ENCODE data around the gene PHIP. TPM values are rescaled to one million over a fixed set of nuclear protein-coding genes. Genes with fewer than 3 reads are reported as not detected.
A peak's percentile ranks its signal among the peaks of the same experiment; 100 is the strongest.

PHIP gene
- total and polyA plus RNA-seq, 2 experiments from 2014 or later: 14.8 to 26.5 TPM

DNA sequence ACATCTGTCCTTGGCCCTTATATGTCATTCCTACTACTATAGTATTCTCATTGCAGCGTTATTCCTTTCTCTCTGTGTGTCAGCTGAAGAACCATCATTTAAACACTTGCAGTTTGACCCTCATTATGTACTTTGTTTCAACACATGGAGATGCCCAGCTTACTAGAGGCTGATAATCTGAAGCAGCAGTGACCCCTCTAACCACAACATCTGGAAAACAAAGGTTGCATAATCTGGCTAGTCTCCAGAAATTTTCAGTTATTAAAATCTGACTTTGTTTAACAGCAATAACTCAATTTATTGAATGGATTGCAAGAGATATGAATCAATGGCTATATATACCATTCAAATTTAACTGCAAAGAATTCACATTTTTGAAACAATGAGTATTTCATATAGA is 6.6 kb upstream of the PHIP start:
- Histone ChIP-seq H3K36me3 (no peaks in the 10 kb centered on the region), H3K4me1 (ENCODE audit: low read depth) (no peaks in the 10 kb centered on the region), H3K27me3 (peaks cover 4% of the 10 kb centered on the region), H3K9me3 (ENCODE audit: low read depth) (no peaks in the 10 kb centered on the region), H3K27ac (no peak overlapping the region), H3K4me3 (no peak overlapping the region)
- TF ChIP-seq, protein P1, sequence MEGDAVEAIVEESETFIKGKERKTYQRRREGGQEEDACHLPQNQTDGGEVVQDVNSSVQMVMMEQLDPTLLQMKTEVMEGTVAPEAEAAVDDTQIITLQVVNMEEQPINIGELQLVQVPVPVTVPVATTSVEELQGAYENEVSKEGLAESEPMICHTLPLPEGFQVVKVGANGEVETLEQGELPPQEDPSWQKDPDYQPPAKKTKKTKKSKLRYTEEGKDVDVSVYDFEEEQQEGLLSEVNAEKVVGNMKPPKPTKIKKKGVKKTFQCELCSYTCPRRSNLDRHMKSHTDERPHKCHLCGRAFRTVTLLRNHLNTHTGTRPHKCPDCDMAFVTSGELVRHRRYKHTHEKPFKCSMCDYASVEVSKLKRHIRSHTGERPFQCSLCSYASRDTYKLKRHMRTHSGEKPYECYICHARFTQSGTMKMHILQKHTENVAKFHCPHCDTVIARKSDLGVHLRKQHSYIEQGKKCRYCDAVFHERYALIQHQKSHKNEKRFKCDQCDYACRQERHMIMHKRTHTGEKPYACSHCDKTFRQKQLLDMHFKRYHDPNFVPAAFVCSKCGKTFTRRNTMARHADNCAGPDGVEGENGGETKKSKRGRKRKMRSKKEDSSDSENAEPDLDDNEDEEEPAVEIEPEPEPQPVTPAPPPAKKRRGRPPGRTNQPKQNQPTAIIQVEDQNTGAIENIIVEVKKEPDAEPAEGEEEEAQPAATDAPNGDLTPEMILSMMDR (IDR thresholded peaks at IDR 0.05; ENCODE audit: low read depth, low read length): no peak
- DNase-seq (ENCODE audit: low read depth in 1 of 2, low spot score in 1 of 2): peak in 1 of 2 donors; percentile 26

DNA sequence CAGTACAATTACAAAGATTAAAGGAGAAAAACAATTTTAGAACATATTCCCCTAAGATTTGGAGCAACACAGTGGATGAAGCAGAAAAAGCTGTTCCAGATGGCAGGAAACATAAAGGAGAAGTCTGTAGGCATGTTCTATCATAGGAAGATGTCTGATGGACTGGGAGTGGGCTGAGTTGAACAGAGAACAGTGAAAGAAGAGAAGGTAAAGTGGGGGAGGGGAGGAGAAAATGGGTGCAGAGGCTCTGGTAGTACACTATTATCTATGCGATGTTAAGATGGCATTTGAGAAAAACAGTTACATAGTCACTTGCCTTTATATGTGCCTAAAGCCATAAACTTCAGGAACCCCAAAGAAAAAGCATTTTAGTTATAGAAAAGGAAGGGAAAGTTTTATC is 4.2 kb upstream of the PHIP start:
- Histone ChIP-seq H3K27me3 (no peaks in the 10 kb centered on the region), H3K36me3 (no peaks in the 10 kb centered on the region), H3K9me3 (ENCODE audit: low read depth) (no peaks in the 10 kb centered on the region), H3K27ac (no peak overlapping the region), H3K4me1 (ENCODE audit: low read depth) (peaks cover 5% of the 10 kb centered on the region), H3K4me3 (no peak overlapping the region)
- peak in 1 of 2 donors; percentile 15 for DNase-seq (ENCODE audit: low read depth in 1 of 2, low spot score in 1 of 2)
- TF ChIP-seq, protein P1 (IDR thresholded peaks at IDR 0.05; ENCODE audit: low read depth, low read length): no peak

DNA sequence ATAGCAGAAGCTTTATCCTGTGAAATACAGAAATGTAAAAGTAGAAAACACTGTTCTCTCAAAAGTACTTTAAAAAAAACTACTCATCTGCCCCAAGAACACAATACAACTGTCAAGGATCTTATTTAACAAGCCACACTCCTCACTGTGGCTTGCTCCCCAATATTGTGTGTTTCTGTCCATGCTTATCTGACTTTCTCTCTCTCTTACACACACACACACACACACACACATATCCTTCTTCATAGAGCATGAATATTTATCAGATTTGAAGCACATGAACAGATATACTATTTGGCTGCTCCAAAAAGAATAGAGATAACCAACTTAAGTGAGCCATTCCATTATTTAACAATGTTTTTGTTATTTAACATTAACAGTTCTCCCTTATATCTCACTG is 3.6 kb upstream of the PHIP start:
- TF ChIP-seq, protein P1 (IDR thresholded peaks at IDR 0.05; ENCODE audit: low read depth, low read length): no peak
- no peaks in the 10 kb centered on the region for H3K36me3 ChIP-seq
- peaks cover 5% of the 10 kb centered on the region for H3K4me1 ChIP-seq (ENCODE audit: low read depth)
- no peak overlapping the region for H3K27ac ChIP-seq
- no peaks in the 10 kb centered on the region for H3K9me3 ChIP-seq (ENCODE audit: low read depth)
- no peak overlapping the region for H3K4me3 ChIP-seq
- no peak for DNase-seq (ENCODE audit: low read depth in 1 of 2, low spot score in 1 of 2)
- H3K27me3 ChIP-seq: no peaks in the 10 kb centered on the region

DNA sequence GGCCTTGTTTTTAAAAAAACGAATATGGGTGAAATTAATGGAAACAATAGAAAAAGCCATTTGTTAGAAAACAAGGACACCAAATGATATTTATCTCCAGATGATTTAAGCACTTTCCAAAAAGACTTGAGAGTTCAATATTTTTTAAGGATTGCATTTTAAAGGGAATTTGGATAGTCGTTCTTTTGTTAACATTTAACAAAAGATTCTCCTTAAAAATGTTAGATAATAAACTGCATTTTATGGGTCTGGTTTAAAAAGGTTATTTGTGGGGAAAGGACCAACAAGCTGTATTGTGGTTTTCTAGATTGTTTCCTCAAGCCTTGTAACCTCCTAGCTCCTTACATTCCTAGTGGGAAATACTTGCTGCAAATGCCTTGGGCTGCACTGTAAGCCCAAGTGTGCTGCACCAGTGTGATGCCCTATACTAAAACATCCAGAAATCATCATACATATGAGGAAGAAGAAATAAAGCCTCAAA is 1.5 kb upstream of the PHIP start:
- DNase-seq (ENCODE audit: low read depth in 1 of 2, low spot score in 1 of 2): peak; percentile 24 to 51
- H3K36me3 ChIP-seq: no peaks in the 10 kb centered on the region
- H3K9me3 ChIP-seq (ENCODE audit: low read depth): no peaks in the 10 kb centered on the region
- TF ChIP-seq, protein P1 (IDR thresholded peaks at IDR 0.05; ENCODE audit: low read depth, low read length): no peak
- peaks cover 18% of the 10 kb centered on the region for H3K4me1 ChIP-seq (ENCODE audit: low read depth)
- peak overlapping the region; percentile 99 for H3K27ac ChIP-seq
- peak overlapping the region; percentile 93 for H3K4me3 ChIP-seq
- H3K27me3 ChIP-seq: no peaks in the 10 kb centered on the region

DNA sequence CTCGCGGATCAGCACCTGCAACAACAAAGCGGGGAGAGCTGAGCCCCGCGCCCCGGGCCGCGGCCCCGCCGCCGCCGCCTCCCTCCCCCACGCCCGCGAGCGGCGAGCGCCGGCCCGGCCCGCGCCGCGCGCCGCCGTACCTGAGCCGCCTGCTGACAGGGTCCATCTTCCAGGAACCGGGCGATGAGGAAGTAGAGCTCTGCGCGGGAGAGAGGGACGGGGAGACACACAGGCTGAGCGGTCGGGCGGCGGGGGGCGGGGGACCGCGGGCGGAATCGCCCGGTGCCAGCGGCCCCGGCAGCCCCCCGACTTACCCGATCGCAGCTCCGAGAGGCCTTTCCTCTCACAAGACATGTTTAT is 359 bp downstream of the PHIP start:
- Histone ChIP-seq H3K4me3 (peak overlapping the region; percentile 93), H3K9me3 (ENCODE audit: low read depth) (no peaks in the 10 kb centered on the region), H3K36me3 (no peaks in the 10 kb centered on the region), H3K4me1 (ENCODE audit: low read depth) (peaks cover 24% of the 10 kb centered on the region), H3K27ac (peak overlapping the region; percentile 99), H3K27me3 (no peaks in the 10 kb centered on the region)
- DNase-seq (ENCODE audit: low read depth in 1 of 2, low spot score in 1 of 2): peak in 1 of 2 donors; percentile 62
- TF ChIP-seq, protein P1 (IDR thresholded peaks at IDR 0.05; ENCODE audit: low read depth, low read length): no peak
